IMR-90 (cell line): ENCODE results near the gene COL5A2. TPM values are rescaled to one million over a fixed set of nuclear protein-coding genes. Genes with fewer than 3 reads are reported as not detected.

Experiments
- ATAC-seq: fragments of 200-7000 bp; cut with Tn5 transposase; 2 replicates; pipeline ENCODE4 v1.9.1; 2020; ENCODE audit warnings: low read depth, mild to moderate bottlenecking, moderate library complexity
- BruUV-seq: library from RNA; stranded (reverse); fragments of 400-500 nt; replicated peaks from 2 replicates; lab custom pipeline; 2021; lab: Mats Ljungman, UMichigan
- CTCF ChIA-PET: fragments of 300-600 bp; formaldehyde crosslinking; extraction: SDS; loops from one replicate; lab custom pipeline; 2021; ENCODE audit warnings: antibody characterized with exemption; lab: Yijun Ruan, JAX
- POLR2A ChIA-PET: fragments of 300-600 bp; sonication (Branson Sonifier 250); formaldehyde crosslinking; loops from one replicate; lab custom pipeline; 2022; ENCODE audit warnings: antibody characterized with exemption; ENCODE audit not compliant: unreplicated experiment; lab: Charles Lee
- DNase-seq: peaks from one replicate; pipeline ENCODE4 v3.0.0; 2013
- H2AFZ ChIP-seq: replicated peaks from 2 replicates; pipeline ENCODE3; 2013; ENCODE audit warnings: low read length, mild to moderate bottlenecking; ENCODE audit not compliant: poor library complexity
- H2AK5ac ChIP-seq: 2 replicates; pipeline ENCODE4 v1.6.1; 2013; ENCODE audit warnings: low read depth, low read length, inconsistent platforms
- H2AK9ac ChIP-seq: replicated peaks from 2 replicates; pipeline ENCODE3; 2013; ENCODE audit warnings: mild to moderate bottlenecking, low read depth, low read length, moderate library complexity; ENCODE audit not compliant: poor library complexity
- H2BK120ac ChIP-seq: 2 replicates; pipeline ENCODE4 v1.6.1; 2013; ENCODE audit warnings: low read depth, low read length, inconsistent platforms
- H2BK15ac ChIP-seq: 3 replicates; pipeline ENCODE4 v1.6.1; 2013; ENCODE audit warnings: low read depth, low read length, inconsistent platforms
- H2BK20ac ChIP-seq: 2 replicates; pipeline ENCODE4 v1.6.1; 2013; ENCODE audit warnings: low read depth, mild to moderate bottlenecking, inconsistent platforms, low read length, moderate library complexity
- H2BK5ac ChIP-seq: 2 replicates; pipeline ENCODE4 v1.6.1; 2013; ENCODE audit warnings: mild to moderate bottlenecking, low read depth, low read length, inconsistent platforms; ENCODE audit not compliant: poor library complexity, severe bottlenecking
- H3K14ac ChIP-seq: replicated peaks from 2 replicates; pipeline ENCODE4 v1.6.1; 2013; ENCODE audit warnings: low read depth, low read length, inconsistent platforms
- H3K18ac ChIP-seq: 2 replicates; pipeline ENCODE4 v1.6.1; 2013; ENCODE audit warnings: low read depth, low read length, control low read depth
- H3K23ac ChIP-seq: 2 replicates; pipeline ENCODE4 v1.6.1; 2013; ENCODE audit warnings: low read depth, low read length, inconsistent platforms
- H3K27ac ChIP-seq: 2 replicates; pipeline ENCODE4 v1.5.1; 2013; ENCODE audit warnings: mild to moderate bottlenecking, control low read depth, low read length; ENCODE audit not compliant: insufficient read depth
- H3K27me3 ChIP-seq: 2 replicates; pipeline ENCODE4 v1.6.1; 2013; ENCODE audit warnings: low read length; ENCODE audit not compliant: control insufficient read depth, insufficient read depth
- H3K36me3 ChIP-seq: 2 replicates; pipeline ENCODE4 v1.6.1; 2013; ENCODE audit warnings: low read length, mixed read lengths; ENCODE audit not compliant: control insufficient read depth, insufficient read depth
- H3K4ac ChIP-seq: 2 replicates; pipeline ENCODE4 v1.6.1; 2013; ENCODE audit warnings: low read depth, low read length, inconsistent platforms
- H3K4me1 ChIP-seq: 2 replicates; pipeline ENCODE4 v1.6.1; 2013; ENCODE audit warnings: low read length, mixed read lengths; ENCODE audit not compliant: control insufficient read depth, insufficient read depth
- H3K4me2 ChIP-seq: 2 replicates; pipeline ENCODE4 v1.6.1; 2013; ENCODE audit warnings: low read depth, mild to moderate bottlenecking, control low read depth, low read length, moderate library complexity
- H3K4me3 ChIP-seq: 2 replicates; pipeline ENCODE4 v1.5.1; 2013; ENCODE audit warnings: low read depth, mild to moderate bottlenecking, control low read depth, low read length, moderate library complexity; ENCODE audit not compliant: insufficient read depth
- H3K56ac ChIP-seq: 2 replicates; pipeline ENCODE4 v1.6.1; 2013; ENCODE audit warnings: low read length, inconsistent platforms; ENCODE audit not compliant: insufficient read depth; ENCODE audit errors: extremely low read depth
- H3K79me1 ChIP-seq, 2 experiments: 2 replicates each; pipeline ENCODE4 v1.6.1; 2013; ENCODE audit warnings: low read length in 2 of 2, inconsistent platforms in 1 of 2, low read depth in 1 of 2
- H3K9ac ChIP-seq: 2 replicates; pipeline ENCODE4 v1.6.1; 2013; ENCODE audit warnings: low read depth, low read length, control low read depth
- H3K9me1 ChIP-seq: 2 replicates; pipeline ENCODE4 v1.6.1; 2013; ENCODE audit warnings: low read length, inconsistent platforms; ENCODE audit not compliant: insufficient read depth
- H3K9me3 ChIP-seq: 2 replicates; pipeline ENCODE4 v1.6.1; 2013; ENCODE audit warnings: low read length; ENCODE audit not compliant: control insufficient read depth, insufficient read depth
- H4K20me1 ChIP-seq: 2 replicates; pipeline ENCODE4 v1.6.1; 2013; ENCODE audit warnings: low read length, inconsistent platforms; ENCODE audit not compliant: insufficient read depth
- H4K5ac ChIP-seq: 2 replicates; pipeline ENCODE4 v1.6.1; 2013; ENCODE audit warnings: mild to moderate bottlenecking, low read depth, low read length, control low read depth
- H4K8ac ChIP-seq, 2 experiments: 2 replicates each; pipeline ENCODE4 v1.6.1; 2013; ENCODE audit warnings: low read depth in 2 of 2, low read length in 2 of 2, control low read depth in 1 of 2, inconsistent platforms in 1 of 2
- H4K91ac ChIP-seq: 2 replicates; pipeline ENCODE4 v1.6.1; 2013; ENCODE audit warnings: low read depth, low read length, inconsistent platforms; ENCODE audit not compliant: insufficient read depth
- CEBPB ChIP-seq: IDR thresholded peaks from 2 replicates; pipeline ENCODE4 v1.6.1; 2012; ENCODE audit warnings: low read depth, low read length, improper control_type of control experiment
- CTCF ChIP-seq: conservative IDR thresholded peaks from 2 replicates; pipeline ENCODE4 v1.5.1; 2012; ENCODE audit warnings: mild to moderate bottlenecking, low read depth, low read length, improper control_type of control experiment
- MXI1 ChIP-seq: IDR thresholded peaks from 2 replicates; pipeline ENCODE4 v1.6.1; 2012; ENCODE audit warnings: low read depth, mild to moderate bottlenecking, low read length, moderate library complexity, borderline replicate concordance
- RFX5 ChIP-seq: IDR thresholded peaks from 2 replicates; pipeline ENCODE4 v1.8.0; 2012; ENCODE audit warnings: low read depth, mild to moderate bottlenecking, low read length, moderate library complexity
- WGBS, 2 experiments: methylation state at CpG; one replicate each; pipeline versions ENCODE4 v1.1.5 to v1.1.7; 2013; ENCODE audit warnings: missing lambda C conversion rate in 2 of 2; ENCODE audit not compliant: insufficient read length in 1 of 2; ENCODE audit errors: extremely low coverage in 2 of 2; 5-methylcytosine and 5-hydroxymethylcytosine counted together
- dilution Hi-C: fragments of 300-500 bp; cut with HindIII; formaldehyde crosslinking; loops from one replicate; pipeline ENCODE4 v1.14.3; 2018; ENCODE audit warnings: low sequenced_read_pairs; ENCODE audit not compliant: unreplicated experiment
- in situ Hi-C: fragments of 300-500 bp; cut with MboI; formaldehyde crosslinking; loops from 3 replicates; pipeline ENCODE4 v1.14.3; 2019; ENCODE audit warnings: low sequenced_read_pairs, inconsistent platforms, mixed read lengths
- intact Hi-C: fragments of 100-400 bp; cut with micrococcal nuclease; formaldehyde crosslinking; loops from 2 replicates; pipeline ENCODE4 v1.10.0; 2022
- polyA plus RNA-seq, 3 experiments: library from polyadenylated mRNA; depleted of rRNA; stranded (reverse); fragments of >200 nt; gene quantifications; 2 replicates each; pipeline ENCODE4 v1.2.3, GENCODE V29; 2012; ENCODE audit warnings: low replicate concordance in 1 of 3
- total RNA-seq: library from RNA; depleted of rRNA; stranded (reverse); fragments of >200 nt; gene quantifications from 2 replicates; pipeline ENCODE4 v1.2.3, GENCODE V29; 2012
- TF ChIP-seq, protein P1 (sequence below): fragments of 150-350 bp; IDR thresholded peaks from 2 replicates; pipeline ENCODE4 v1.6.1; 2017; ENCODE audit warnings: mild to moderate bottlenecking, antibody characterized with exemption, low read length, low read depth

The COL5A2 gene
- total and polyA plus RNA-seq, 2 of the 4 experiments (the other 2 are of a cell fraction): 181 to 257 TPM

- H3K9ac ChIP-seq: no peak overlapping the region
- CTCF ChIA-PET: interaction anchor here (0.7 kb wide), 1 partner anchor 67 kb away, joined by 3 read pairs; no protein-coding TSS in a partner anchor
- no CpG with 5 or more reads among the region's 2 CpGs for WGBS, 2 experiments
Measured at GRCh38 chr2:189109921-189110397, 69.6 kb downstream of the COL5A2 start.

More at GRCh38 chr2:189109921-189110397, 69.6 kb downstream of the COL5A2 start:
- Histone ChIP-seq H4K91ac (peak overlapping the region; percentile 28; the same call in 1 of the 2 replicates), H3K4me3 (no peak overlapping the region), H3K27ac (no peak overlapping the region; the same call in 1 of the 2 replicates), H3K27me3 (no peaks in the 10 kb centered on the region), H3K79me1 (peaks cover 14 to 25% of the 10 kb centered on the region in 2 experiments), H3K9me1 (peaks cover 3% of the 10 kb centered on the region; the same call in 1 of the 2 replicates), H2AK5ac (0 out of 2 replicates have a peak overlapping the region, but pooled peaks have one; percentile 24), H3K23ac (peak overlapping the region; percentile 60; the same call in 1 of the 2 replicates), H2AFZ (no peak overlapping the region), H3K56ac (no peak overlapping the region), H2BK5ac (peak overlapping the region; percentile 71), H3K36me3 (peaks cover 14% of the 10 kb centered on the region), H2BK20ac (0 out of 2 replicates have a peak overlapping the region, but pooled peaks have one; percentile 32), H3K4ac (peak overlapping the region; percentile 28; the same call in 1 of the 2 replicates), H4K8ac (peak overlapping the region; percentile 65 to 71; a peak in 3 of 4 replicates), H4K5ac (peak overlapping the region; percentile 78), H2BK15ac (no peak overlapping the region), H2BK120ac (peak overlapping the region; percentile 44; the same call in 1 of the 2 replicates), H2AK9ac (no peak overlapping the region), H3K14ac (peak overlapping the region; percentile 74; the same call in 1 of the 2 replicates), H3K4me1 (peaks cover 7% of the 10 kb centered on the region; the same call in 1 of the 2 replicates), H3K18ac (no peak overlapping the region), H3K4me2 (no peak overlapping the region), H4K20me1 (peaks cover 5% of the 10 kb centered on the region; the same call in 1 of the 2 replicates), H3K9me3 (no peaks in the 10 kb centered on the region)
- intact Hi-C loops: no loop called here
- in situ Hi-C loops: loop anchor here (10.0 kb wide), 1 partner anchor 175 kb away; no protein-coding TSS in a partner anchor
- DNase-seq (peak; percentile 21), ATAC-seq (no peak)
- no TSS peak for BruUV-seq
- TF ChIP-seq RFX5: no peak
- TF ChIP-seq CTCF: no peak
- TF ChIP-seq MXI1: no peak
- TF ChIP-seq, protein P1, sequence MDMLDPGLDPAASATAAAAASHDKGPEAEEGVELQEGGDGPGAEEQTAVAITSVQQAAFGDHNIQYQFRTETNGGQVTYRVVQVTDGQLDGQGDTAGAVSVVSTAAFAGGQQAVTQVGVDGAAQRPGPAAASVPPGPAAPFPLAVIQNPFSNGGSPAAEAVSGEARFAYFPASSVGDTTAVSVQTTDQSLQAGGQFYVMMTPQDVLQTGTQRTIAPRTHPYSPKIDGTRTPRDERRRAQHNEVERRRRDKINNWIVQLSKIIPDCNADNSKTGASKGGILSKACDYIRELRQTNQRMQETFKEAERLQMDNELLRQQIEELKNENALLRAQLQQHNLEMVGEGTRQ: no peak
- no peak for TF ChIP-seq CEBPB
- POLR2A ChIA-PET: no interaction called here
- dilution Hi-C loops: no loop called here
